Activated CD4-positive, CD25-positive, alpha-beta regulatory T cell (primary cell): ENCODE measurements around the gene XPNPEP3.
"Not testable (repeated sequence)": the region's sequence is repeated elsewhere in the genome, so short reads cannot be mapped to it uniquely, and the experiment has no call there.

Experiments
- DNase-seq, 4 experiments: peaks; one replicate each; lab custom pipeline; 2025; lab: John Stamatoyannopoulos, UW

The XPNPEP3 gene

GRCh38 chr22:40857309-40857855 lies 434 bp downstream of the XPNPEP3 start:
- no peak for DNase-seq

- DNase-seq: no peak
Observed at GRCh38 chr22:40862013-40862412, 5.1 kb downstream of the XPNPEP3 start, which contains the start of gene DNAJB7. TSS of gene DNAJB7 (minus strand) at chr22:40862113. CDS start at chr22:40861994, 119 bp downstream.

- DNase-seq: no peak
Observed at GRCh38 chr22:40862537-40862936, 5.6 kb downstream of the XPNPEP3 start.

GRCh38 chr22:40867109-40867508 lies 10.2 kb downstream of the XPNPEP3 start:
- no peak for DNase-seq

- not testable (repeated sequence) for DNase-seq
Observed at GRCh38 chr22:40868379-40868778, 11.4 kb downstream of the XPNPEP3 start.

- no peak for DNase-seq
Observed at GRCh38 chr22:40874016-40874415, 17.1 kb downstream of the XPNPEP3 start.

GRCh38 chr22:40875111-40875510 lies 18.2 kb downstream of the XPNPEP3 start:
- no peak for DNase-seq

GRCh38 chr22:40876907-40877306 lies 20.0 kb downstream of the XPNPEP3 start:
- no peak for DNase-seq

GRCh38 chr22:40877488-40877887 lies 20.5 kb downstream of the XPNPEP3 start:
- DNase-seq: no peak

- DNase-seq: no peak
Observed at GRCh38 chr22:40878922-40879321, 22.0 kb downstream of the XPNPEP3 start.

GRCh38 chr22:40889116-40889515 lies 32.2 kb downstream of the XPNPEP3 start:
- no peak for DNase-seq

- no peak for DNase-seq
Observed at GRCh38 chr22:40890881-40891280, 33.9 kb downstream of the XPNPEP3 start.

- DNase-seq: no peak
Observed at GRCh38 chr22:40894417-40894816, 37.5 kb downstream of the XPNPEP3 start.

- no peak for DNase-seq
Observed at GRCh38 chr22:40898850-40899357, 42.0 kb downstream of the XPNPEP3 start.

- DNase-seq: no peak
Observed at GRCh38 chr22:40904101-40904500, 47.2 kb downstream of the XPNPEP3 start.

GRCh38 chr22:40908895-40909294 lies 51.9 kb downstream of the XPNPEP3 start:
- no peak for DNase-seq

- no peak for DNase-seq
Observed at GRCh38 chr22:40911772-40912171, 54.8 kb downstream of the XPNPEP3 start.

- DNase-seq: not testable (repeated sequence)
Observed at GRCh38 chr22:40912987-40913386, 56.0 kb downstream of the XPNPEP3 start.

- DNase-seq: no peak
Observed at GRCh38 chr22:40919446-40919845, 62.5 kb downstream of the XPNPEP3 start.

GRCh38 chr22:40920526-40920925 lies 63.6 kb downstream of the XPNPEP3 start:
- DNase-seq: no peak

GRCh38 chr22:40922484-40923303 lies 65.7 kb downstream of the XPNPEP3 start:
- no peak for DNase-seq

GRCh38 chr22:40928657-40929056 lies 71.7 kb downstream of the XPNPEP3 start:
- no peak for DNase-seq

GRCh38 chr22:40932396-40932795 lies 75.4 kb downstream of the XPNPEP3 start:
- no peak for DNase-seq
